B cell (primary cell): Measurements from ENCODE around the gene KLHL6. TPM values are rescaled to one million over a fixed set of nuclear protein-coding genes. Genes with fewer than 3 reads are reported as not detected.

Experiments used
- ATAC-seq: fragments of 200-7000 bp; cut with Tn5 transposase; one replicate; pipeline ENCODE4 v1.10.0; 2021; ENCODE audit warnings: low read depth, mild to moderate bottlenecking, moderate number of reproducible peaks, moderate library complexity
- CTCF ChIA-PET: fragments of 350-600 bp; sonication (Branson Sonifier 250); formaldehyde crosslinking; loops from one replicate; lab custom pipeline; 2021; ENCODE audit warnings: antibody characterized with exemption, inconsistent platforms; lab: Charles Lee
- POLR2A ChIA-PET: fragments of 350-600 bp; sonication (Branson Sonifier 250); formaldehyde crosslinking; loops from one replicate; lab custom pipeline; 2021; ENCODE audit warnings: antibody characterized with exemption; lab: Charles Lee
- DNase-seq: peaks from one replicate; pipeline ENCODE4 v3.0.0; 2013
- H2AFZ ChIP-seq: 2 replicates; pipeline ENCODE4 v1.6.1; 2012; ENCODE audit warnings: mild to moderate bottlenecking, low read depth, low read length; ENCODE audit not compliant: insufficient read depth, poor library complexity, severe bottlenecking
- H3K27ac ChIP-seq, 2 donors: 1 replicate in 1 of 2; 2 replicates in 1 of 2; pipeline ENCODE4 v1.5.1; 2012 to 2013; ENCODE audit warnings: low read length in 2 of 2, mild to moderate bottlenecking in 2 of 2, moderate library complexity in 1 of 2
- H3K27me3 ChIP-seq, 4 experiments: fragments of 200-600 bp in 1 of 4; sonication (generic) in 1 of 4; replicated peaks in 1 of 4; 1 replicate in 2 of 4; 2 replicates in 2 of 4; pipeline versions ENCODE4 v1.6.1 to v1.7.0; 2013 to 2016; ENCODE audit warnings: low read length in 3 of 4, mild to moderate bottlenecking in 2 of 4, mixed read lengths in 1 of 4, moderate library complexity in 1 of 4; ENCODE audit not compliant: insufficient read depth in 4 of 4, control insufficient read depth in 3 of 4; ENCODE audit errors: control extremely low read depth in 1 of 4
- H3K36me3 ChIP-seq, 2 experiments: replicated peaks in 1 of 2; 1 replicate in 1 of 2; 2 replicates in 1 of 2; pipeline versions ENCODE4 v1.6.1 to v1.7.1; 2013; ENCODE audit warnings: low read length in 1 of 2; ENCODE audit not compliant: insufficient read depth in 2 of 2, control insufficient read depth in 1 of 2; ENCODE audit errors: control extremely low read depth in 1 of 2, extremely low read depth in 1 of 2
- H3K4me1 ChIP-seq, 2 donors: fragments of 200-600 bp in 1 of 2; sonication (generic) in 1 of 2; 1 replicate in 1 of 2; 2 replicates in 1 of 2; pipeline versions ENCODE4 v1.5.1 to v1.6.1; 2013 to 2017; ENCODE audit warnings: low read length in 2 of 2; ENCODE audit not compliant: control insufficient read depth in 2 of 2, insufficient read depth in 2 of 2
- H3K4me2 ChIP-seq: replicated peaks from 2 replicates; pipeline ENCODE3; 2012; ENCODE audit warnings: mild to moderate bottlenecking, low read depth, low read length; ENCODE audit not compliant: poor library complexity, severe bottlenecking
- H3K4me3 ChIP-seq, 5 experiments: fragments of 200-600 bp in 1 of 5; sonication (generic) in 1 of 5; 1 replicate in 3 of 5; 2 replicates in 2 of 5; pipeline versions ENCODE4 v1.5.1 to v1.7.0; 2011 to 2016; ENCODE audit warnings: low read length in 4 of 5, mild to moderate bottlenecking in 4 of 5, low read depth in 2 of 5, control low read depth in 1 of 5, moderate library complexity in 1 of 5; ENCODE audit not compliant: insufficient read depth in 1 of 5; ENCODE audit errors: control extremely low read depth in 1 of 5, extremely low read depth in 1 of 5
- H3K79me2 ChIP-seq: fragments of 200-600 bp; sonication (generic); one replicate; pipeline ENCODE4 v1.6.0; 2016; ENCODE audit warnings: low read length; ENCODE audit not compliant: control insufficient read depth, insufficient read depth
- H3K9ac ChIP-seq: fragments of 200-600 bp; sonication (generic); 2 replicates; pipeline ENCODE4 v1.6.1; 2017; ENCODE audit warnings: mild to moderate bottlenecking, low read length, moderate library complexity
- H3K9me3 ChIP-seq, 3 donors: one replicate each; pipeline versions ENCODE4 v1.6.1 to v1.7.1; 2013; ENCODE audit warnings: low read length in 2 of 3; ENCODE audit not compliant: control insufficient read depth in 2 of 3, insufficient read depth in 1 of 3; ENCODE audit errors: control extremely low read depth in 1 of 3
- H4K20me1 ChIP-seq: 2 replicates; pipeline ENCODE4 v1.6.0; 2012; ENCODE audit warnings: mild to moderate bottlenecking, low read length; ENCODE audit not compliant: insufficient read depth, control insufficient read depth, poor library complexity, severe bottlenecking
- H3K27ac Mint-ChIP-seq: one replicate; pipeline ENCODE4 v1.8.0; 2021; ENCODE audit warnings: mixed read lengths
- H3K27me3 Mint-ChIP-seq: one replicate; pipeline ENCODE4 v1.8.0; 2021; ENCODE audit warnings: mixed read lengths
- H3K4me1 Mint-ChIP-seq: one replicate; pipeline ENCODE4 v1.8.0; 2021; ENCODE audit warnings: mixed read lengths
- H3K4me3 Mint-ChIP-seq: one replicate; pipeline ENCODE4 v1.8.0; 2021; ENCODE audit warnings: mixed read lengths
- H3K9me3 Mint-ChIP-seq: one replicate; pipeline ENCODE4 v1.8.0; 2022; ENCODE audit warnings: mixed read lengths; ENCODE audit not compliant: insufficient read depth
- CTCF ChIP-seq: fragments of 200-600 bp; IDR thresholded peaks from one replicate; pipeline ENCODE4 v1.8.0; 2022; ENCODE audit warnings: antibody characterized with exemption, mild to moderate bottlenecking
- EZH2 ChIP-seq: IDR thresholded peaks from 2 replicates; pipeline ENCODE4 v1.6.1; 2012; ENCODE audit warnings: borderline replicate concordance, low read depth, mild to moderate bottlenecking, moderate library complexity, low read length; ENCODE audit not compliant: insufficient read depth, poor library complexity, severe bottlenecking
- WGBS: methylation state at CpG from one replicate; pipeline ENCODE4 v1.1.5; 2013; ENCODE audit warnings: missing lambda C conversion rate; ENCODE audit not compliant: insufficient coverage; 5-methylcytosine and 5-hydroxymethylcytosine counted together
- intact Hi-C: fragments of 100-400 bp; cut with micrococcal nuclease; formaldehyde crosslinking; loops from one replicate; pipeline ENCODE4 v1.10.0; 2022
- polyA plus RNA-seq: library from polyadenylated mRNA; depleted of rRNA; stranded (reverse); fragments of >200 nt; gene quantifications from 2 replicates; pipeline ENCODE4 v1.2.3, GENCODE V29; 2012
- total RNA-seq, 2 donors: library from RNA; stranded (reverse); fragments of 120-200 nt in 1 of 2; gene quantifications; 1 replicate in 1 of 2; 2 replicates in 1 of 2; pipeline versions ENCODE4 v1.2.3 to v1.2.4, GENCODE V29; 2013 to 2022

The KLHL6 gene
- total and polyA plus RNA-seq, 2 donors (not counting 1 experiment from before 2014, with no cell fraction given), result 29.6 to 69.7 TPM

DNA sequence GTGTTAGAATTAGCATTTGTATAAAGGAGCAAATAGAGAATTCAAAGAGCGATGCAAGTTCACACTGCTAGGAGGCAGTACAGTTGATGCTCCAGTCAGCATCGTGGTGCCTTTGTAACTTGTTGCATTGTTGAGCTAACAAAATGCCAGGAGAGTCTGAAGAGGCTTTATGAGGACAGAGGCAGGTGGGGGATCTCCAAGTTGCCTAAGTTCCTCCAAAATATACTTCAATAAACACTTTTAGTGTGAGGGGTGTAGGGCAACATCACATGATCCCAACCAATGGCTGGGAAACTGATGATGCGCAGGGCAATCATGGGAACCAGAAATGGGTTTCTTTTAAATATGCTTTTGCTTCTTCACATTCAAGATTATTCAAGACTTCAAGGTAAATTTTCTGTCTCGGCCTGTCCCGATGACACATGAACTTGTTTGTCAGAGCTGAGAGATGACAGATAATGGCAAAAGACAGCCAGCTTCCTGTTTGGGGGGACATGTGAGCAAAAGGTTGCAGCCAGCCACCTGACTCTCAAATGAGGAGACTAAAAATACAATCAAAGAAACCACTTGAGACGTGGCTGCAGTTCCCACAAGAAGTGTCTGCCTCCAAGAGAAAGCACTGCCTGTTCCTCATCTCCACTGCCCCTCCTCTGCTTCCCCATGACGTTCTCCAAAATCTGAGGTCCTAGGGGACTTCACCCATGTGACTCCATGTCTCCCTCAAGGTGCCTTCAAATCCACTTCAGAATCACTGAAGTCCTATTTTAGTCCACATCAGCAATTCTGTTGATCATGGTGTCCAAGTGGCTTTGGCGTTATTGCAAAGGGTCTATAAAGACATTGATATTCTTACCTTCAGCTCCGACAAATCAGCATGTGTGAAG, 39.3 kb downstream of the KLHL6 start:
- H3K9ac ChIP-seq, result peak overlapping the region; percentile 41

More for the DNA sequence above, 39.3 kb downstream of the KLHL6 start:
- H3K4me1 Mint-ChIP-seq, result peaks cover 85% of the 10 kb centered on the region
- peak overlapping the region; percentile 95 for H3K27ac Mint-ChIP-seq
- H3K4me3 ChIP-seq, result no peak overlapping the region
- ATAC-seq (peak; percentile 70), DNase-seq (peak; percentile 85)
- peak overlapping the region; percentile 53 to 86 for H3K27ac ChIP-seq
- H3K79me2 ChIP-seq, result peaks cover 39% of the 10 kb centered on the region
- H3K4me1 ChIP-seq, result peaks cover 58 to 69% of the 10 kb centered on the region in 2 donors
- peak overlapping the region; percentile 78 for H3K4me3 Mint-ChIP-seq
- intact Hi-C loops, result loop anchor here (1.0 to 2.0 kb wide), 6 partner anchors 9 to 120 kb away; partner anchors contain the start of gene KLHL6
- no peaks in the 10 kb centered on the region for H3K9me3 ChIP-seq
- peak overlapping the region; percentile 35 for H3K4me2 ChIP-seq
- no peaks in the 10 kb centered on the region for H3K27me3 Mint-ChIP-seq
- WGBS, result 46% methylated on average over 4 of the region's 9 CpGs
- TF ChIP-seq CTCF, result peak; percentile 36
- TF ChIP-seq EZH2, result no peak
- no peaks in the 10 kb centered on the region for H3K27me3 ChIP-seq
- POLR2A ChIA-PET, result interaction anchor here (0.5 to 2.3 kb wide), 5 partner anchors 12 to 186 kb away, joined by 3 to 9 read pairs (median 4); partner anchors contain the start of gene KLHL24
- H3K9me3 Mint-ChIP-seq, result no peaks in the 10 kb centered on the region
- CTCF ChIA-PET, result interaction anchor here (0.7 to 2.5 kb wide), 9 partner anchors 10 to 120 kb away, joined by 3 to 17 read pairs (median 4); partner anchors contain the start of gene KLHL24
- peaks cover 3 to 28% of the 10 kb centered on the region in 2 experiments for H3K36me3 ChIP-seq
- peak overlapping the region; percentile 18 for H2AFZ ChIP-seq
- H4K20me1 ChIP-seq, result no peaks in the 10 kb centered on the region
